ENCODE data around the gene RPS15. TPM values are rescaled to one million over a fixed set of nuclear protein-coding genes. Genes with fewer than 3 reads are reported as not detected.

Gene RPS15
- total RNA-seq, 4 donors from 2014 or later: 1,291 to 3,466 (median 2,344) TPM

DNA sequence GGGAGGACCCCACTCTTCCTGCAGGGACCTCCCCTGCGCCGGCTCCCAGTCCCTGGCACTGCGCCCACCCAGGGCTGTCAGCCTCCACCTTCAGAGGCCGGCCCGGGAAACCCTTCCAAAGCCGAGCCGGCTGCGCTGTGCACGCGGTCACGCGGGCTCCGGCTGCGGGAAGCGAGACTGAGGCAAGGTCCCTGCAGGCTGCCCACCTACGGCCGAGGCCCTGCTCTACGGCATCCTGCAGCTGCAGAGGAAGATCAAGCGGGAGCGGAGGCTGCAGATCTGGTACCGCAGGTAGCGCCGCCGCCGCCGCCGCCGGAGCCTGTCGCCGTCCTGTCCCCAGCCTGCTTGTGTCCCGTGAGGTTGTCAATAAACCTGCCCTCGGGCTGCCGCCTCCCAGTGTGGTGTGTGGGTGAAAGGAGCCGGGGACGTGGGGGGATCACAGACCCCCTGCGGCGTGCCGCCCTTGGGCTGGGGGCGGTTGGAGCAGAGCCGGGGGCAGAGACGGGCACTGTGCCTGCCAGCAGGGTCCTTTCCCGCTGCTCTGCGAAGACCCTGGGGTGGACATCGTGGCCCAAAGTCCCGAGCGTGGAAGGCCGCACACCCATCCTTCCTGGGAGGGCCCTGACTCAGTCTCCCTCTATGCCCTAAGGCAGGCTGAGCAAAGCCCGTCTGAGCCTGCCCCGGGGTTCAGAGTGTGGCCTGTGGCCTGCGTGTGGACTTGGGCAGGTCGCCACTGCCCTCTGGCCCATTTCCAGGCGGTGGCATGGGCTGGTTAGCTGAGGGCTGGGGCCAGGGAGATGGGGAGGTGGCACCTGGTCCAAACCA, 42.8 kb upstream of the RPS15 start:
- Histone ChIP-seq H3K36me3 (peaks cover 0 to 60% of the 10 kb centered on the region in 2 donors), H3K27me3 (no peaks in the 10 kb centered on the region), H3K4me3 (no peak overlapping the region), H3K9me3 (no peaks in the 10 kb centered on the region), H3K4me1 (peaks cover 0 to 39% (median 11%) of the 10 kb centered on the region in 3 donors), H3K27ac (no peak overlapping the region)
- WGBS, 2 donors (ENCODE audit: low coverage in 1 of 2): 60 to 69% methylated on average over 1 to 6 of the region's 52 CpGs
- TF ChIP-seq POLR2A (IDR thresholded peaks at IDR 0.05) (no peak), EP300 (IDR thresholded peaks at IDR 0.05) (no peak), POLR2AphosphoS5 (IDR thresholded peaks at IDR 0.05) (no peak)
- TF ChIP-seq, protein P1, sequence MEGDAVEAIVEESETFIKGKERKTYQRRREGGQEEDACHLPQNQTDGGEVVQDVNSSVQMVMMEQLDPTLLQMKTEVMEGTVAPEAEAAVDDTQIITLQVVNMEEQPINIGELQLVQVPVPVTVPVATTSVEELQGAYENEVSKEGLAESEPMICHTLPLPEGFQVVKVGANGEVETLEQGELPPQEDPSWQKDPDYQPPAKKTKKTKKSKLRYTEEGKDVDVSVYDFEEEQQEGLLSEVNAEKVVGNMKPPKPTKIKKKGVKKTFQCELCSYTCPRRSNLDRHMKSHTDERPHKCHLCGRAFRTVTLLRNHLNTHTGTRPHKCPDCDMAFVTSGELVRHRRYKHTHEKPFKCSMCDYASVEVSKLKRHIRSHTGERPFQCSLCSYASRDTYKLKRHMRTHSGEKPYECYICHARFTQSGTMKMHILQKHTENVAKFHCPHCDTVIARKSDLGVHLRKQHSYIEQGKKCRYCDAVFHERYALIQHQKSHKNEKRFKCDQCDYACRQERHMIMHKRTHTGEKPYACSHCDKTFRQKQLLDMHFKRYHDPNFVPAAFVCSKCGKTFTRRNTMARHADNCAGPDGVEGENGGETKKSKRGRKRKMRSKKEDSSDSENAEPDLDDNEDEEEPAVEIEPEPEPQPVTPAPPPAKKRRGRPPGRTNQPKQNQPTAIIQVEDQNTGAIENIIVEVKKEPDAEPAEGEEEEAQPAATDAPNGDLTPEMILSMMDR (IDR thresholded peaks at IDR 0.05): no peak
- ATAC-seq: peak; percentile 11

- Histone ChIP-seq H3K4me1 (peaks cover 3 to 47% (median 19%) of the 10 kb centered on the region in 3 donors), H3K9me3 (no peaks in the 10 kb centered on the region), H3K36me3 (peaks cover 0 to 52% of the 10 kb centered on the region in 2 donors), H3K4me3 (no peak overlapping the region), H3K27me3 (no peaks in the 10 kb centered on the region), H3K27ac (no peak overlapping the region)
- no peak for ATAC-seq
- 20 to 30% methylated on average over 1 to 2 of the region's 25 CpGs for WGBS, 2 donors (ENCODE audit: low coverage in 1 of 2)
- no peak for TF ChIP-seq POLR2AphosphoS5 (IDR thresholded peaks at IDR 0.05)
- no peak for TF ChIP-seq EP300 (IDR thresholded peaks at IDR 0.05)
- TF ChIP-seq, protein P1 (IDR thresholded peaks at IDR 0.05): no peak
- no peak for TF ChIP-seq POLR2A (IDR thresholded peaks at IDR 0.05)
Measured at GRCh38 chr19:1396019-1396767, 42.0 kb upstream of the RPS15 start.

DNA sequence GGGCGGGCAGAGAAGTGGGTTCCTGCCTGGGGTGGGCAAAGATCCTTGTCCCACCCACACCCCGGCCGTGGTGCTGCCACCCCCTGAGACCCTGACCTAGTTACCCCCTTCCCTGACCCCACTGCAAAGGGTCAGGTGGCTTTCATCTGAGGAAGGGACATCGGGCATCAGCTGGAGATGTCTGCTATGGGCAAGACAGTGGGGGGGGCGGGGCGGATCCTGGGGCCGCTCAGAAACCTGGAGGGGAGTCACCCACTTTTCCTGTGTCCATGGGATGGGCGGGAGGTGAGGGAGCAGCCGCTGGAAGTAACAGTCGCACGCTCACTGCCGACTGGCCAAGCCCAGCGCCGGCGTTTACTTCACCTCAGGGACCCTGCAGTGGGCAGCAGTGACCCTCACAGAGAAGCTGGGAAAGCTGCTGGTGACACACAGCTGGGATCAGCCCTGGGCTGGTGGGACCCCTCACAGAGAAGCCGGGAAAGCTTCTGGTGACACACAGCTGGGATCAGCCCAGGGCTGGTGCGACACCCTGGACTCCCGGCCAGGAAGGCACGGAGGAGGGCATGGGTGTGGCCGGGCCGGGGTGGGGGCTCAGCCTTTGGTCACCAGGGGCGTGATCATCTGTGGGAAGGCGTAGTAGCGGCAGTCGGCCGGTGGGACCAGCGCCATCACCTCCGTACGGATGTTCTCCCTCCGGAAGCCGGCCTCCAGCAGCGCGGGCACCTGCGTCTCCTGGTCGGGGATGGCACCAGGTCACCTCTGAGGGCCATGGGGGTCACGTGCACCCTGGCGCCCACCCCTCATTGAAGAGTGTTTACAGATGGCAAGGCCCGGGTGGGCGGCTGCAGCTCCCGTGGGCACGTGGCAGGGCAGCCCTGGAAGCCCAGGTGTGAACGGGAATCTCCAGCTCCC, 41.2 kb upstream of the RPS15 start:
- H3K27ac ChIP-seq: no peak overlapping the region
- peaks cover 0 to 43% of the 10 kb centered on the region in 2 donors for H3K36me3 ChIP-seq
- peaks cover 3 to 55% (median 19%) of the 10 kb centered on the region in 3 donors for H3K4me1 ChIP-seq
- ATAC-seq: no peak
- H3K27me3 ChIP-seq: no peaks in the 10 kb centered on the region
- no peaks in the 10 kb centered on the region for H3K9me3 ChIP-seq
- TF ChIP-seq POLR2AphosphoS5 (IDR thresholded peaks at IDR 0.05): no peak
- TF ChIP-seq EP300 (IDR thresholded peaks at IDR 0.05): no peak
- no peak for TF ChIP-seq POLR2A (IDR thresholded peaks at IDR 0.05)
- TF ChIP-seq, protein P1 (IDR thresholded peaks at IDR 0.05): no peak
- 72% methylated on average over 6 of the region's 42 CpGs; no CpG with 5 or more reads in 1 of the 2 donors for WGBS, 2 donors (ENCODE audit: low coverage in 1 of 2)
- no peak overlapping the region for H3K4me3 ChIP-seq

DNA sequence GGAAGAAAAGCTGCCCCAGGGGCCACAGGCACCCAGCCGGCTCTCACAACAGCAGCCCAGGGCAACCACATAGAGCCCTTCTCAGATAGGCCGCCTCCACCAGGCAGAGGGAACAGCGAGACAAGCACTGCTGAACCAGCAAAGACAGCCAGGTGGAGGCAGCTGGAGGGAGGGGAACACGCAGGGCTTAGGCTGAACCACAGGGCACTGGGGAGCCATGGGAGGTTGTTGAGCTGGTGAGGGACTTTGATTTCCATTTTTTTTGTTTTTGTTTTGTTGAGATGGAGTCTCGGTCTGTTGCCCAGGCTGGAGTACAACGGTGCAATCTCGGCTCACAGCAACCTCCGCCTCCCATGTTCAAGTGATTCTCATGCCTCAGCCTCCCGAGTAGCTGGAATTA, 40.4 kb upstream of the RPS15 start:
- 89% methylated on average over 1 of the region's 9 CpGs; no CpG with 5 or more reads in 1 of the 2 donors for WGBS, 2 donors (ENCODE audit: low coverage in 1 of 2)
- TF ChIP-seq POLR2AphosphoS5 (IDR thresholded peaks at IDR 0.05): no peak
- TF ChIP-seq, protein P1 (IDR thresholded peaks at IDR 0.05): no peak
- no peak for TF ChIP-seq POLR2A (IDR thresholded peaks at IDR 0.05)
- no peak for TF ChIP-seq EP300 (IDR thresholded peaks at IDR 0.05)
- H3K27ac ChIP-seq: no peak overlapping the region
- peaks cover 3 to 63% (median 19%) of the 10 kb centered on the region in 3 donors for H3K4me1 ChIP-seq
- no peak overlapping the region for H3K4me3 ChIP-seq
- peaks cover 0 to 35% of the 10 kb centered on the region in 2 donors for H3K36me3 ChIP-seq
- no peak for ATAC-seq
- H3K27me3 ChIP-seq: no peaks in the 10 kb centered on the region
- H3K9me3 ChIP-seq: no peaks in the 10 kb centered on the region
